Stimulated activated CD8-positive, alpha-beta memory T cell treated with anti-CD3 and anti-CD28 coated beads, Interleukin-7, amount 100 ng/mL, for 24 hours (primary cell): ENCODE results near the gene TP73.

ENCODE experiments used
- DNase-seq: peaks from one replicate; pipeline ENCODE4 v3.0.0-alpha.2; 2020; ENCODE audit warnings: low read depth

The TP73 gene

GRCh38 chr1:3651930-3652547 lies at the start of gene TP73:
TP73 (plus strand) TSS chr1:3652516; CDS start chr1:3682366, 29,850 bp downstream.
- no peak for DNase-seq

GRCh38 chr1:3603156-3603555 lies 49.2 kb upstream of the TP73 start:
- DNase-seq = no peak

- no peak for DNase-seq
Observed at GRCh38 chr1:3603571-3604467, 48.5 kb upstream of the TP73 start.

GRCh38 chr1:3604468-3604974 lies 47.8 kb upstream of the TP73 start:
- DNase-seq = no peak

GRCh38 chr1:3604997-3605823 lies 47.1 kb upstream of the TP73 start:
- DNase-seq = no peak

- no peak for DNase-seq
Observed at GRCh38 chr1:3606779-3607702, 45.3 kb upstream of the TP73 start.

GRCh38 chr1:3607703-3608065 lies 44.6 kb upstream of the TP73 start:
- no peak for DNase-seq

GRCh38 chr1:3608154-3608553 lies 44.2 kb upstream of the TP73 start:
- no peak for DNase-seq

GRCh38 chr1:3609016-3609768 lies 43.1 kb upstream of the TP73 start:
- DNase-seq = no peak

GRCh38 chr1:3609769-3610526 lies 42.4 kb upstream of the TP73 start:
- DNase-seq = no peak

GRCh38 chr1:3610527-3611169 lies 41.7 kb upstream of the TP73 start:
- DNase-seq = no peak

- peak; percentile 26 for DNase-seq
Observed at GRCh38 chr1:3611170-3612019, 40.9 kb upstream of the TP73 start, which contains the start of gene MEGF6. MEGF6 (minus strand) TSS chr1:3611508; CDS start chr1:3611268, 240 bp downstream.

- DNase-seq = no peak
Observed at GRCh38 chr1:3612123-3612522, 40.2 kb upstream of the TP73 start.

GRCh38 chr1:3614755-3615742 lies 37.3 kb upstream of the TP73 start:
- no peak for DNase-seq

- DNase-seq = no peak
Observed at GRCh38 chr1:3616861-3617260, 35.5 kb upstream of the TP73 start.

GRCh38 chr1:3617806-3618345 lies 34.4 kb upstream of the TP73 start:
- DNase-seq = no peak

GRCh38 chr1:3618531-3618880 lies 33.8 kb upstream of the TP73 start:
- no peak for DNase-seq
